ENCODE measurements around the gene KIAA1328. TPM values are rescaled to one million over a fixed set of nuclear protein-coding genes. Genes with fewer than 3 reads are reported as not detected.
"Not testable (repeated sequence)": the region's sequence is repeated elsewhere in the genome, so short reads cannot be mapped to it uniquely, and the experiment has no call there.

KIAA1328 gene
- total RNA-seq, 1 donor from 2014 or later, result 5.1 TPM

DNA sequence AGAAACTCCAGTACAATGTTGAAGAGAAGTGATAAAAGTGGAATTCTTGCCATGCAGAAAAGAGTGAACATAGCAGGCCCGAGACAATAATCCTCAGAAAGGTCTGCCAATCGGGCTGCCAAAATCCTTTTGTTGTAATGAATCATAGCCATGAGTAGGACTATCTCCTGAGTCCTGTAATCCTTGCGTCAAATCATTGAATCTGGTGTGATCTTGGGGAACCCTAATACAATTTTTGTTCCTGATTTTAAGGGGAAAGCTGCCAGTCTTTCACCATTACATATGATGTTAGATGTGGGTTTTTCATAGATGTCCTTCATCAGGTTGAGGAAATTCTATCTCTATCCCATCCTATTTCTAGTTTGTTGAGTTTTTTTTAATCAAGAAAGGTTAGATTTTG is 2.4 kb upstream of the KIAA1328 start:
- ATAC-seq, result no peak

DNA sequence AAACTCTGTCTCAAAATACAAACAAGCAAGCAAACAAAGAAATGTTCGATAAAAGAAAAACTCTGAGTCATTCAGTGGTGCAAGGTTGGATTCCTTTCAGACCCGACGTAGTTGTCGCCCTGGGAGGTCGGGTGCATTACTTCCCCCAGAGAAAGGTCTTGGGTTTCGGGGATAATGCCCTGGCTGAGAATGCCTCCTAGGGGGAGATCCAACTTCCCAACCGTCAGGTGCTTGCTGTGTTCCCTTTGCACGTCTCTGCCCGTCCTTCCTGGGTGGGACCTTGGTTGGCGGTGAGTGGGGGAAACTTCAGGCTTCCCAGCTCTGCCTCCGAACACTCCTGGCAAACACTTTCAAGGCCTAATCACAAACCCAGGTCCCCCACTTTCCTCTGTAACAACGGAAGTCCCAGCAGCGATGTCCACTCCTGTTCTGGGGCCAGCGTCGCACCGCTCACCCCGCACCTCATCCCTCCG is 734 bp upstream of the KIAA1328 start:
- peak; percentile 17 for ATAC-seq

DNA sequence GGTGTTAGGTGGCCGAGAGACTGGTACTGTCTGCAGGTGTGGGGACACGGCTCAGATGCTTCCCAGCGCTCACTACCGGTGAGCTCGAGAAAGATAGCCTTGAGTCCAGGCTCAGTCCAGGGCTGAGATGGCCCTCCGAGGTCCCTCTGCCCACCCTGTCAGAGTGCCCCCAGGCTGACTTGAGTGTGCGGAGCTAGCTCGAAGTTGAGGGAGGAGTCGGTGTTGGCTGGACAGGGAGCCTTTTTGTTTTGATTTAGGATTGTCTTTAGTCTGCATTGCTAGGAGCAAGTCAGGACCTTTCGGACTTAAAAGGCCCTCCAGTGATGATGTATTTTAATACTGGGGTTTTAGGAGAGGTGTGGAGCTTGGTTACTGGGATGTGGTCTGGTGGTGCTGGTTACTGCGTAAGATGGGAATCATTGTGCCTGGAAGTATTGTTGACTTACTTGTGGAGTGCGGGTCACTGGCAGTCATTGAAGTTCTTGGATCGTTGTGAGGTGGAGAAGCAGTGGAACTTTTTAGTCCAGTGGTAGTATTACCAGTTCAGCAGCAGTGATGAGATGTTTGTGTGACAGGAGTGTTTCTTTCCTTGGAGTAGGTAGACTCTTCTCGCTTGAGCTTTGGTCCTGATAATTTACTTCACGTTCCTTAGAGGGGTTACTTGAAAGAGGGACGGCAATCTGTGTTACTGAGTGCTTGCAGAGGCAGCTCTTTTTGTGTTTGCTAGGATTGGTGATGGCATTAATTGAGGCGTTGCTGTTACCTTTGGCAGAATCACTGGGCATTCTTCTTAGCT is 633 bp downstream of the KIAA1328 start:
- ATAC-seq, result peak; percentile 53

DNA sequence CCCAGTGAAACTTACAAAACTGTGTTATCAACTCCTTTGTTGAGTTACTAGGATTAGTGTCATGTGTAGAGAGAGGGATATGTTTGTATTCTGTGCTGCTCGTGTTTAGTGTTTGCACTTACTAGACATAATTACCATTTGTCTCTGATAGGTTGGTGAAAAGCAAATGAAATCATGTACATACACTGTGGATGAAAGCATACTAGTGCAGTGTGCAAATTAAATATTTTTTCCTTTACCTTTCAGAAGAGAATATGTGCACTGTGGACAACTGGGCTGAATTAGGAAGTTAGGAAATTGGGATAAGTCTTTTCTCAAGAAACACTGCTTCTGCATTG is 1.2 kb downstream of the KIAA1328 start:
- ATAC-seq, result no peak

DNA sequence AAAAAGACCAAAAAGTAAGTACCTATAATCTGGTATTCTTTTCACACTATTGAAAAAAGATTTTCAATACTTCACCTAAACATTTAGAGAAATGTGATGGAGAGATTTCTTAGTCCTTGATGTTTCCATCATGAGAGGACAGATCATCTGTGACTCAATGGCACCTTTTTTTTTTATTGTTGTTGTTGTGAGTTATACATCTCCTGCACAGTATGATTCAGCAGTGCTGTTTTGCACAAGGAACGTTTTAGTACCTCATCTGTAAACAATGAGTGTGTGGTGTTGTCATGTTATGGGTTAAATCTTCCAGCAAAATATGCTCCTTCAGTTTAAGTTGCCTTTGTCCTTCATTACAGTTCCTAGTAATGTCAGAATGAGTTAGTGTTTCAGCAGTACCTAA is 2.2 kb downstream of the KIAA1328 start:
- ATAC-seq, result no peak

DNA sequence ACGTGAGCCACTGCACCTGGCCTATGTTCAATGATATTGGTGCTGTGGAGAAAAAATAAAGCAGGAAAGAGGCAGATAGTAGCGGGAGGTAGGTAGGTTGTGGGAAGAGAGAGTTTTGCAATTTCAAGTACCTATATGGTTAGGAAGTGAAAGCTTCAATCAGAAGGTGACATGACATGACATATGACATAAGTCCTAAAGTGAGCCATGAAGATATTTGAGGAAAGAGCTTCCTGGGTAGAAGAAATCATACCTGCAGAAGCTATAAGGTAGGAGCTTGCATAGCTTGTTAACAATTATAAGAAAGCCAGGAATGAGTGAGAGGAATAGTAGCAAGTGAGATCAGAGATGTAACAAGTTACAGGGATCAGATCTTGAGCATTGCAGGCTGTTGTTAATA is 4.2 kb downstream of the KIAA1328 start:
- ATAC-seq, result no peak

DNA sequence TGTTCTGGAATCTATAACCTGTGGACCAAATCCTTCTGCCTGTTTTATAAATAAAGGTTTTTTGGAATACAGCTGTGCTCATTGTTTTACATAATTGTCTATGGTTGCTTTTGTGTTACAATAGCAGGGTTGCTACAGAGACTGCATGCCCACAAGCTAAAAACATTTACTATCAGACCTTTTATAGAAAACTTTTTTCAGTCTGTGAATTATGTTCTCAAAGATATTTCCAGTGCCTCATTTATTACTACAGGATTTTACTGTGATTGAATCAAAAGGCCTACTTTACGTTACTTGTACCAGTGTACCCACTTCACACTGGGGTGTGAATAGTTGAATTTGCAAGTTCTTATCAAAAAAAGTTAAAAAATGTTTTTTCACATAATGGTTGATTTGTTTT is 7.0 kb downstream of the KIAA1328 start:
- no peak for ATAC-seq

DNA sequence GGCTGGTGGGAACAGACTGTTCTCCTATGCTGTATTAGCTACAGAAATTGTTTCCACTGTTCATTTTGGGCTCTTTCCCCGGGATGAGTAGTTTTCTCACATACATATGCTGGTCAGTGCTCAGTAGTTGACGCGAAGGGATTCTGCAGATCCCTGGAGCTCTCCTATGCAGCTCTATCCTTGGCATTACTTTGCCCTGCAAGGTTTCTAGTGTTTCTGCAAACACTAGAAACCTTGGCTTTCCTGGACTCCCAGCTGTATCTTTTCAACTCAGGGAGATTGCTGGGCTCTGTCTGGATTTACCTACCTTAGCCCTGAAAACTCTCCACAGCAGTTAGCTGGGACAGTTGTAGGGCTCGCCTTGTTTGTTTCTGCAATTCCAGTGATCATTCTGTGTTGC is 10.9 kb downstream of the KIAA1328 start:
- ATAC-seq, result no peak

DNA sequence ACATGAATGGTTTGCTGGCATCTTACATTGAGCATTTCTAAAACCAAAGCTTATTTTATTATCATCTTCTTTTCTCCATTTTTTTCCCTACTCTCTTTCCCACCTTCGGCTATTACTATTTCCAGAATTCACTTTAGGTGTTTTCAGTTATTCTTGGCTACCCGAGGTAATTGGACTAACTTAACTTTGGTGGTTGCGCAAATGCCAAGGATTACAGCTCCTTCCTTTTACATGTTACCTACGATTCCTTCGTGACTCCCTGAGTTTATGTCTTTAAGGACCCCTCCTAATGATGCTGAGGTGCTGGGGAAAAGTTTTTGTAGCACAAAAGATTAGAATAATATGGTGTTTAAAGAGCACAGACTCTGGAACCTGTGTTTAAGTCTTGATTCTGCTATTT is 14.3 kb downstream of the KIAA1328 start:
- no peak for ATAC-seq

DNA sequence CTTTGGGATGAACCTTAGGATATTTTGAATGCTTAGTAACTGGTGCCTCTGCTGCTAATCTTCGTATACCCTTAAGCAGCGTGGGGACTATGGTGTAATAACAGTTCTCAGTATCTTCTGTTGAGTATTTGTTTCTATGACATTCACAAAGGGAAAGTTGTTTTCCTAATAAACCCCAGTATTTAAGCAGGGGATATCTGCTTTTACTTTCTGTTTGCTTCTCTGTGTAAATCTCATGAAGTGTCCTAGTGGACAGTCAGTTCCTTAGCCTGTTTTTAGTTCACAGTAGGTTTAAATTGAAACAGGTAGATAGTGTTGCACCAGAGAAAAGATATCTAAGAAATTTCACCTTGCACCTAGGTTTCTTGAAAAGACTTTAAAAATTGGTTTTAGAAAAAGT is 14.9 kb downstream of the KIAA1328 start:
- no peak for ATAC-seq

DNA sequence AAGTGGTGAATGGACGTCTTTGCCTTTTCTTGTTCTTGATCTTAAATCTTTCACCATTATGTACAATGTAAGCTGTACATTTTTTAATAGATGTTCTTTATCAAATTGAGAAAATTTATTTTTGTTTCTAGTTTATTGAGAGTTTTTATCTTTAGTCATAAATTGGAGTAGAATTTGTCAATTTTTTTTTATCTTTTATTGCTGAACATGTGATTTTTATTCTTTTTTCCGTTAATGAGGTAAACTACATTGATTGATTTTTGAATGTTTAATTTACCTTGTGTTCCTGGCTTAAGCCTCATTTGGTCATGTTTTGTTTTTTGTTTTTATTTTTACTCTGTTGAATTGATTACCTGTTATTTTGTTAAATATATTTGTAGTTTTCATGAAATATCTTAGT is 19.7 kb downstream of the KIAA1328 start:
- ATAC-seq, result no peak

DNA sequence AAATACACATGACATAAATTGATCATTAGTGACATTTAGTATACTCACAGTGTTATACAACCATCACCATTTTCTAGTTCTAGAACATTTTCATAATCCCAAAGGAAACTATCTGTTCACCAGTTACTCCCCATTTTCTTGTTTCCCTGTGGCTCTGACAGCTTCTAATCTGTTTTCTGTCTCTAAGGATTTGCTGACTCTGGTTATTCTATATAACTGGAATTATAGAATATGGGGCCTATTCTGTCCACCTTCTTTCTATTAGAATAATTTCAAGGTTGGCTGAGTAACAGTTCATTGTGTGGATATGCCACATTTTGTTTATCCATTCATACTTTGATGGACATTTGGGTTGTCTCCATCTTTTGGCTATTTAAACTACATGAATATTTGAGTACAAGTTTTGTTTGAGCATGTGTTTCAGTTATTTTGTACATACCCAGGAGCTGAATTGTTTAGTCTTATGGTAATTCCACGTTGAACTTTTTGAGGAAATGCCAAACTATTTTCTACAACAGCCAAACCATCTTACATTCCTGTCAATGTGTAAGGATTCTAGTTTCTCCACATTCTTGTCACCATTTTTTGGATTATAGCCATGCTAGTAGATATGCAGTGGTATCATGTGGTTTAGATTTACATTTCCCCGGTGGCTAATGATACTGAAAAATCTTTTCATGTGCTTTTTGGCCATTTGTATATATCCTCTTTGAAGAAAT is 20.5 kb downstream of the KIAA1328 start:
- no peak for ATAC-seq

DNA sequence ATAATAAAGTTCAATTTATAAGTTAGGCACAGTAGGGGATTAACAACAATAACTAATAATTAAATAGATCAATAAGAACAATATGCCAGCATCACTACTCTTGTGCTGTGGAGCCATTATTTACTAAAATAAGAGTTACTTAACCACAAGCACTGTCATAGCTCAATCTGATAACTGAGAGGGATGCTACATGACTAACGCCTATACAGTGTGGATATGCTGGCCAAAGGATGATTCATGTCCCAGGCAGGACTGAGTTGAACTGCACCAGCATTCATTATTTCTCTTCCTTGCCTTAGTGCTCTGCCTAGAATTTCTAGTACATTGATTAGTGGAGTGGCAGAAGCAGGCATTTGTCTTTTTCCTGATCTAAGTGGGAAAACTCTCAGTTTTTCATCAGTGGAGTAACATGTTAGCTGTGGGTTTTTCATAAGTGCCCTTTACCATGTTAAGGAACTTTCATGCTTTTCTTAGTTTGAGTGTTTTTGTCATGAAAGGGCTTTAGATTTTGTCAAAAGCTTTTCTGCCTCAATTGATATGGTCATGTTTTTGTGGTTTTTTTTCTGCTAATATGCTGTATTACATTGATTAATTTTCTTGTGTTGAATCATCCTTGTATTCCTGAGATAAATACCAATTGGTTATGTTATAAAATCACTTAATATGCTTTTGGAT is 21.7 kb downstream of the KIAA1328 start:
- ATAC-seq, result peak; percentile 86

DNA sequence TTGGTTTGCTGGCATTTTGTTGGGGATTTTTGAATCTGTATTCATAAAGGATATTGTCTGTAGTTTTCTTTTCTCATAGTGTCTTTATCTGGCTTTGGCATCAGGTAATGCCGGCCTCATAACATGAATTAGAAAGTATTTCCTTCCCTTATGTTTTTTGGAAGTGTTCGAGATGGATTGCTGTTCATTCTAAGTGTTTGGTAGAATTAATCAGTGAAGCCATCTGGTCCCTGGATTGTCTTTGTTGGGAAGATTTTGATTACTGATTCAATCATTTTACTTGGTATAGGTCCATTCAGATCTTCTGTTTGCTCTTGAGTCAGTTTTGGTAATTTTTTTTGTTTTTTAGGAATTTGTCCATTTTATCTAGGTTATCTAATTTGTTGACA is 22.3 kb downstream of the KIAA1328 start:
- ATAC-seq, result no peak

DNA sequence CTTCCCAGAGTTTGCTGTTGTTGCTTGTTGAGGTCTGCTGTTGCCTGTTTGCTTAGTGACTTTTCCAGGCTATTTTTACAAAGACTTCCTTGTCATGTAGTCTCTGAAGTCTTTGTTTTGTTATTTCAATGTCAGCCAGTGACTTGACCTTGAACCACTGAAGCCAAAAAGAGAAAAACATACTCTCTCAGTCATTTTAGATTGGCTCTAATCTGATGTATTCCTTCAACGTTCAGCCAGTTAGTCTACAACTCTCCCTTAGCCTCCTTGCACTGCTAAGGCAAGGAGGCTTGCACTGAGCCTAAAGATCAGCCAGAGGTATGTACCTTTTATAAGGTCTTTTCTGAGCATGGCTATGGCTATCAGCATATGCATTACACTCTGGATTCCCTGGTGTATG is 27.9 kb downstream of the KIAA1328 start:
- ATAC-seq, result no peak

DNA sequence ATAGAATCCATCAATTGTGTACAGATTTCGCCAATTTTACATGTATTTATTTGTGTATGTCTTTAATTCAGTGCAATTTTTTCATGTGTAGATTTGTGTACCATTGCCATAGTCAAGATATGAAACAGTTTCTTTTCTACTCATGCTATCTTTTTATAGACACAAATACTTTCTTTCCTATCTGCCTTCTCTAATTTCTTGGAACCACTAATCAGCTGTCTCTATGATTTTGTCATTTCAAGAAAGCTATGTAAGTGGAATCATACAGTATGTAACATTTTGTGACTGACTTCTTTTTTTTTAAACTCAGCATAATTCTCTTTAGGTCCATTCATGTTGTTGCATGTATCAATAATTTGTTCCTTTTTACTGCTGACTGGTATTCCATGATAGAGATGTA is 33.3 kb downstream of the KIAA1328 start:
- ATAC-seq, result no peak

DNA sequence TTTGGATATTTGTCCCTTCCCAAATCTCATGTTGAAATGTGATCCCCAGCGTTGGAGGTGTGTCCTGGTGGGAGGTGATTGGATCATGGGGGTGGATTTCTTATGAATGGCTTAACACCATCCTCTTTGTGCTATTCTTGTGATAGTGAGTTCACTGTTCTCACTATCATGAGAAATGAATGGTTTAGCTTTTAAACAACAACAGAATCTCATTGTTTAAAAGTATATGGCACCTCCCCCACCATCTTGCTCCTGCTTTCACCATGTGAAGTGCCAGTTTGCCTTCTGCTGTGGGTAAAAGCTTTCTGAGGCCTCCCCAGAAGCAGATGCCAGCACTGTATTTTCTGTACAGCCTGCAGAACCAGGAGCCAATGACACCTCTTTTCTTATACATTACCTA is 38.1 kb downstream of the KIAA1328 start:
- ATAC-seq, result no peak

DNA sequence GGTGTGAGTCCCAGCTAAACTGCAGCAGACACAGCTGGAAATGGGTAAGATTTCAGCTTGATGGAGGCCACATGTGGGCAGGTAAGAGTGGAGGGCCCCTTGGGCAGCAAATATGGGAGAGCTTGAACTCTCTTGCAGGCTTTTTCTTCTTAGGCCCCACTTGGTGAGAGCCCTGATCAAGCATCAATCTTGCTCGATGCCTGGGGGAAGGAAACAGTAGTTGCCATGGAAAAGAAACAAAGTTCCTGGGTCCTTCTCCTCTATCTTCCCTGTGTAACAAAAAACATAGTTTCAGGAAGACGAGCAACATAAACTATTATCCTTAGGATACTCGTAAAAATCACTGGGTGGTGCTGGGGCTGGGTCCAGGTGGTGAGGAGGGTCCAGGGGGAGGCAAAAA is 42.9 kb downstream of the KIAA1328 start:
- no peak for ATAC-seq

DNA sequence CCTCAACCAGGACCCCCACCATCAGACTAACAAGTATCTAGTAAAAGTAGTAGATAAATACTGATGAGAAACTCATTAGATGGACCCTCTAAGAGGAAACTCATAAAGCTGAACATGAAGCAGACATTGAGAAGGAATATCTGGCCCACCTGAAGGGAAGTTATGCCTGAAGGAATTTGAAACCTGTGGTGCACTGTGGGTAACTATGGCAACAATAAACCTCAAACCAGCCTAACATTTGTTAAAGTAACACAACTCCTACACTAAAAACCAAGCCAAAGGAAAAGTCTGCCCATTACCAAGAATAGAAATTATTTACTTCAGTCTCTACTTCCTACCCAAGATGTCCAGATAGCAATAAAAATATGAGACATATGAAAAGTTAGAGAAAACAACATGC is 43.4 kb downstream of the KIAA1328 start:
- ATAC-seq, result no peak

DNA sequence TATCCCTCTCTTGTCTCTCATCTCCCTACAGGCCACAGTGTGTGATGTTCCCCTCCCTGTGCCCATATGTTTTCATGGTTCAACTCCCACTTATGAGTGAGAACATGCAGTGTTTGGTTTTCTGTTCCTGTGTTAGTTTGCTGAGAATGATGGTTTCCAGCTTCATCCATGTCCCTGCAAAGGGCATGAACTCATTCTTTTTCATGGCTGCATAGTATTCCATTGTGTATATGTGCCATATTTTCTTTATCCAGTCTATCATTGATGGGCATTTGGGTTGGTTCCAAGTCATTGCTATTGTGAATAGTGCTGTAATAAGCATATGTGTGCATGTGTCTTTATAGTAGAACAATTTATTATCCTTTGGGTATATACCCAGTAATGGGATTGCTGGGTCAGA is 44.9 kb downstream of the KIAA1328 start:
- ATAC-seq, result not testable (repeated sequence)

DNA sequence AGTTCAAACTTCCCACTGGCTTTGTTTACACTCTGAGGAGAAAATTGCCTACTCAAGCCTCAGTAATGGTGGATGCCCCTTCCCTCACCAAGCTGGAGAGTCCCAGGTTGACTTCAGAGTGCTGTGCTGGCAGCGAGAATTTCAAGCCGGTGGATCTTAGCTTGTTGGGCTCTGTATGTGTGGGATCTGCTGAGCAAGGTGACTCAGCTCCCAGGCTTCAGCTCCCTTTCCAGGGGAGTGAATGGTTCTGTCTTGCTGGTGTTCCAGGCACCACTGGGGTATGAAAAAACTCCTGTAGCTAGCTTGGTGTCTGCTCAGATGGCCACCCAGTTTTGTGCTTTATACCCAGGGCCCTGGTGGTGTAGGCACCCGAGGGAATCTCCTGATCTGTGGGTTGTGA is 50.9 kb downstream of the KIAA1328 start:
- not testable (repeated sequence) for ATAC-seq

DNA sequence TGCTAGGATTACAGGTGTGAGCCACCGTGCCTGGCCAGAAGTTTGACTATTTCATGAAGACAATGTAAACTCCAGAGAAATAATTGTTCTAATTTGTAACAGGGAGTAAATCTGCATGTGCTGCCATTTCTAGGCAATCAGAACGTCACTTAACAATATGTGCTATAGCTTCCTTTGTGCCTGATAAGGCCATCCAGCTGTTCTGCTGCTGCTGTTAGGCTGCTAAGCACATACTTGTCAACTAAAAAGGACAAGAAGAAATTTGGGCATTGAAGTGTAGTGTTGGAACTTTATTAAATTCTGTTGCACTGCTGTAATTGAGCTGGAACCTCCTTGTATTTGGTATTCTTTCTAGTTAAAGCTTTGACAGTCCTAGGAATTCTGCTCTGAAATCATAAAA is 57.1 kb downstream of the KIAA1328 start:
- no peak for ATAC-seq

DNA sequence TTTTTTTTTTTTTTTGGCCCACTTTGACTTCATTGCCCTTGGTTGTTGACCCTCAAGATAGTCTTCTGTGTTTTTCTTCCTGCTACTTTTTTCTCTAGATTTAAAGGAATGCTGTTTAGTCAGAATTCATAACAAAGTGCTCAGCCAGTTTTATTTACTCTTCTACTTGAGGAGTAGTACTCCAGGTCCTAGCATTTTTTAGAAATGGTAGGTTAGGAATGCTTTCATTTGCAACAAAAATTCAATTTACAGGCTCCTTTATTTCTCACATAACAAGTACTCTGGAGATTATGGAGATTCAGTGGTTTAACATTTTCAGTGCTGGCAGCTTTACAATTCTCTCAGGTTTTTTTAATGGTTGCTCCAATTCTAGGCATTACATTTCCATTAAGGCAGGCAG is 58.2 kb downstream of the KIAA1328 start:
- ATAC-seq, result no peak

DNA sequence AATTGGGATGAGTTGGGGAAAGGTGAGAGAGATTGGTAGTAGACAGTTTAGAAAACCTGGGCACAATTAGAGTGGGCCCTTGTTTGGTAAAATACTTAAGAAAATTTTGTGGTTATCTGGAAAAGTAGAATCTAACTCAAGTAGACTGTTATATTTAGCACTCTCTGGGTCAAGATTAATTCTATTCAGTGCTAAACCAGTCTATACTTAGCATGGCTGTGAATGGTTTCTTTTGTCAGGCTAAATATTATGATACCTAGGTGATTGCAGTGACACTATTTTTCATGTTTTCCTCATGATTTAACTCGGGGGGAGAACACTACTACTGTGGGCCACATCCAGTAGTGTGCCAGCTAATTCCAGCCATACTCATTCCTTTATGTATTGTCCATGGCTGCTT is 58.9 kb downstream of the KIAA1328 start:
- no peak for ATAC-seq

Data from esophagus mucosa (tissue), 1 donor.